Endodermal cell (in vitro differentiated cells): Measurements from ENCODE around the gene MGME1. TPM values are rescaled to one million over a fixed set of nuclear protein-coding genes. Genes with fewer than 3 reads are reported as not detected.
A peak's percentile ranks its signal among the peaks of the same experiment; 100 is the strongest.
"Not testable (repeated sequence)": the region's sequence is repeated elsewhere in the genome, so short reads cannot be mapped to it uniquely, and the experiment has no call there.

ENCODE experiments used
- DNase-seq: peaks from one replicate; pipeline ENCODE4 v3.0.0-alpha.2; 2017
- H3K27ac ChIP-seq: 2 replicates; pipeline ENCODE4 v1.5.1; 2013; ENCODE audit warnings: mild to moderate bottlenecking, low read depth, low read length, moderate library complexity
- H3K27me3 ChIP-seq: 2 replicates; pipeline ENCODE4 v1.6.1; 2013; ENCODE audit warnings: mild to moderate bottlenecking, low read length, moderate library complexity; ENCODE audit not compliant: insufficient read depth, control insufficient read depth, poor library complexity, severe bottlenecking
- H3K36me3 ChIP-seq: 2 replicates; pipeline ENCODE4 v1.7.0; 2013; ENCODE audit warnings: mild to moderate bottlenecking, low read length, moderate library complexity; ENCODE audit not compliant: control insufficient read depth, insufficient read depth
- H3K4me1 ChIP-seq: one replicate; pipeline ENCODE4 v1.7.0; 2013; ENCODE audit warnings: low read length; ENCODE audit not compliant: control insufficient read depth, insufficient read depth
- H3K4me3 ChIP-seq: 2 replicates; pipeline ENCODE4 v1.5.1; 2013; ENCODE audit warnings: mild to moderate bottlenecking, low read length, moderate library complexity
- H3K9ac ChIP-seq: 2 replicates; pipeline ENCODE4 v1.6.1; 2013; ENCODE audit warnings: mild to moderate bottlenecking, low read length, moderate library complexity; ENCODE audit not compliant: poor library complexity, severe bottlenecking; ENCODE audit errors: extremely low read depth
- H3K9me3 ChIP-seq: 2 replicates; pipeline ENCODE4 v1.6.1; 2013; ENCODE audit warnings: mild to moderate bottlenecking, low read length, moderate library complexity; ENCODE audit not compliant: control insufficient read depth
- H3K27ac Mint-ChIP-seq: 2 replicates; pipeline ENCODE4 v1.8.0; 2020; ENCODE audit warnings: mixed read lengths
- H3K27me3 Mint-ChIP-seq: 2 replicates; pipeline ENCODE4 v1.8.0; 2021; ENCODE audit warnings: mild to moderate bottlenecking, mixed read lengths; ENCODE audit not compliant: insufficient read depth
- H3K36me3 Mint-ChIP-seq: 2 replicates; pipeline ENCODE4 v1.8.0; 2020; ENCODE audit warnings: low read depth, mixed read lengths
- H3K4me1 Mint-ChIP-seq: 2 replicates; pipeline ENCODE4 v1.8.0; 2020; ENCODE audit warnings: mixed read lengths
- H3K4me3 Mint-ChIP-seq: 2 replicates; pipeline ENCODE4 v1.8.0; 2020; ENCODE audit warnings: mild to moderate bottlenecking, moderate library complexity, mixed read lengths
- H3K9me3 Mint-ChIP-seq: 2 replicates; pipeline ENCODE4 v1.8.0; 2020; ENCODE audit warnings: mild to moderate bottlenecking, mixed read lengths
- WGBS, 2 experiments: methylation state at CpG; one replicate each; pipeline versions ENCODE4 v1.1.5 to v1.1.7; 2013; ENCODE audit warnings: missing lambda C conversion rate in 2 of 2, mixed read lengths in 1 of 2; ENCODE audit not compliant: insufficient coverage in 1 of 2, insufficient read length in 1 of 2; 5-methylcytosine and 5-hydroxymethylcytosine counted together
- total RNA-seq, 2 donors: library from RNA; stranded (reverse); fragmentation: NEBNext Ultra II Directional in 1 of 2; extraction: Animal tissue kit (Norgen Biotek cat#: 25700) in 1 of 2; gene quantifications; 2 replicates in 1 of 2; 3 replicates in 1 of 2; pipeline ENCODE4 v1.2.1, GENCODE V29; 2021
- TF ChIP-seq, protein P1 (sequence below): fragments of 200-600 bp; sonication (generic); conservative IDR thresholded peaks from 2 replicates; pipeline ENCODE4 v1.5.0; 2021; ENCODE audit warnings: antibody characterized with exemption, mild to moderate bottlenecking

The MGME1 gene
- total RNA-seq, 2 donors from 2014 or later: 31.2 to 36.7 TPM

GRCh38 chr20:18020931-18021330 lies 52.1 kb downstream of the MGME1 start:
- TF ChIP-seq, protein P1, sequence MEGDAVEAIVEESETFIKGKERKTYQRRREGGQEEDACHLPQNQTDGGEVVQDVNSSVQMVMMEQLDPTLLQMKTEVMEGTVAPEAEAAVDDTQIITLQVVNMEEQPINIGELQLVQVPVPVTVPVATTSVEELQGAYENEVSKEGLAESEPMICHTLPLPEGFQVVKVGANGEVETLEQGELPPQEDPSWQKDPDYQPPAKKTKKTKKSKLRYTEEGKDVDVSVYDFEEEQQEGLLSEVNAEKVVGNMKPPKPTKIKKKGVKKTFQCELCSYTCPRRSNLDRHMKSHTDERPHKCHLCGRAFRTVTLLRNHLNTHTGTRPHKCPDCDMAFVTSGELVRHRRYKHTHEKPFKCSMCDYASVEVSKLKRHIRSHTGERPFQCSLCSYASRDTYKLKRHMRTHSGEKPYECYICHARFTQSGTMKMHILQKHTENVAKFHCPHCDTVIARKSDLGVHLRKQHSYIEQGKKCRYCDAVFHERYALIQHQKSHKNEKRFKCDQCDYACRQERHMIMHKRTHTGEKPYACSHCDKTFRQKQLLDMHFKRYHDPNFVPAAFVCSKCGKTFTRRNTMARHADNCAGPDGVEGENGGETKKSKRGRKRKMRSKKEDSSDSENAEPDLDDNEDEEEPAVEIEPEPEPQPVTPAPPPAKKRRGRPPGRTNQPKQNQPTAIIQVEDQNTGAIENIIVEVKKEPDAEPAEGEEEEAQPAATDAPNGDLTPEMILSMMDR: peak; percentile 39

DNA sequence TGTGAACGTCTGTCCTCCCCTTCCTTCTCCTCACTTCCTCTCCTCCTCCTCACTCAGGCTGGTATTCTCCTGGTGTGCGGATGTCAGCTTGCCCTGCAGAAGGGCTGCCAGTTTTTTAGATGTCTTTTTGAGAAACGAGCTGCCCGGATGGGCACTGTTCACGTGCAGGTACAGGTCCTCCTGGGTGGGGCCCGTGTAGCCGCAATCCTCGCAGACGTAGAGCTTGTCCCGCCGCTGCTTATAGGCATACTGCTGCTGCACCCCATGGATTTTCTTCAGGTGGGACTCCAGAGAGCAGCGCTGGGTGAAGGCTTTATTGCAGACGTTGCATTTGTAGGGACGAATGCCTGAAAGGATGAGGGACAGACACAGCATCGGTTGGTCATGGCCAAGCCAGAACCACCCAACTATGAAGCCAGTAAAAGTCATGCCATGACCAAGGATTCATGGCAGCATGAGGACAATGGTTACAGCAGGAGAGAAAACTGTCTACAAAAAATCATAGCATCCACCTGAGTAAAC lies 55.8 kb downstream of the MGME1 start:
- TF ChIP-seq, protein P1: no peak
- WGBS, 2 experiments: 91 to 93% methylated on average over 11 to 15 of the region's 15 CpGs
- H3K36me3 Mint-ChIP-seq: peaks cover 15% of the 10 kb centered on the region

More at GRCh38 chr20:18020931-18021330, 52.1 kb downstream of the MGME1 start:
- DNase-seq: no peak
- no peak overlapping the region for H3K9ac ChIP-seq
- no peaks in the 10 kb centered on the region for H3K4me1 Mint-ChIP-seq
- peaks cover 11% of the 10 kb centered on the region for H3K9me3 ChIP-seq
- WGBS, 2 experiments: 94 to 95% methylated on average over 5 to 7 of the region's 7 CpGs
- H3K4me3 ChIP-seq: no peak overlapping the region
- peaks cover 2% of the 10 kb centered on the region for H3K27me3 Mint-ChIP-seq
- H3K9me3 Mint-ChIP-seq: peaks cover 9% of the 10 kb centered on the region
- peaks cover 13% of the 10 kb centered on the region for H3K36me3 ChIP-seq
- no peak overlapping the region for H3K27ac ChIP-seq
- H3K36me3 Mint-ChIP-seq: peaks cover 6% of the 10 kb centered on the region
- H3K27ac Mint-ChIP-seq: no peak overlapping the region
- H3K4me1 ChIP-seq: no peaks in the 10 kb centered on the region
- H3K27me3 ChIP-seq: no peaks in the 10 kb centered on the region
- H3K4me3 Mint-ChIP-seq: no peak overlapping the region

DNA sequence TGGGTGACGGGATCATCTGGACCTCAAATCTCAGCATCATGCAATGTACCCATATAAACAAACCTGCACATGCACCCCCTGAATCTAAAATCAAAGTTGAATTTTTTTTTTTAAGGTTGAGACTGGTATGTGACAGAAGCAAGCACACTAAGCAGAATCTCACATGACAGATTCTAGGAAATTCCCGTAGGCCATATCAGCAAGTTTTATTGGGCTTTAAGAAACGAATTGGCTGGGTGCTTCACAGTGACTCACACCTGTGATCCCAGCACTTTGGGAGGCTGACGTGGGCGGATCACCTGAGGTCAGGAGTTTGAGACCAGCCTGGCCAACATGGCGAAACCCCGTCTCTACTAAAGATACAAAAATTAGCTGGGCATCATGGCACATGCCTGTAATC lies 58.2 kb downstream of the MGME1 start:
- H3K27ac ChIP-seq, H3K27me3 Mint-ChIP-seq, H3K27me3 ChIP-seq, H3K4me1 ChIP-seq, H3K9ac ChIP-seq, H3K4me3 ChIP-seq, DNase-seq, H3K9me3 ChIP-seq, H3K27ac Mint-ChIP-seq, H3K4me3 Mint-ChIP-seq, H3K9me3 Mint-ChIP-seq: not testable (repeated sequence)
- Mint-ChIP-seq H3K36me3 (peaks cover 15% of the 10 kb centered on the region), H3K4me1 (peaks cover 15% of the 10 kb centered on the region)
- WGBS, 2 experiments: 92 to 93% methylated on average over 6 to 7 of the region's 7 CpGs
- peaks cover 13% of the 10 kb centered on the region for H3K36me3 ChIP-seq

More for the DNA sequence above, 55.8 kb downstream of the MGME1 start:
- peaks cover 9% of the 10 kb centered on the region for H3K9me3 Mint-ChIP-seq
- Histone ChIP-seq H3K27ac (no peak overlapping the region), H3K27me3 (no peaks in the 10 kb centered on the region), H3K36me3 (peaks cover 13% of the 10 kb centered on the region), H3K4me3 (no peak overlapping the region), H3K9ac (no peak overlapping the region), H3K9me3 (peaks cover 11% of the 10 kb centered on the region), H3K4me1 (no peaks in the 10 kb centered on the region)
- peaks cover 2% of the 10 kb centered on the region for H3K27me3 Mint-ChIP-seq
- no peak for DNase-seq
- H3K4me3 Mint-ChIP-seq: no peak overlapping the region
- no peak overlapping the region for H3K27ac Mint-ChIP-seq
- H3K4me1 Mint-ChIP-seq: no peaks in the 10 kb centered on the region

GRCh38 chr20:18030020-18030419 lies 61.2 kb downstream of the MGME1 start:
- Histone ChIP-seq H3K9ac (no peak overlapping the region), H3K27ac (no peak overlapping the region), H3K27me3 (no peaks in the 10 kb centered on the region), H3K9me3 (no peaks in the 10 kb centered on the region), H3K36me3 (no peaks in the 10 kb centered on the region), H3K4me3 (no peak overlapping the region), H3K4me1 (peaks cover 10% of the 10 kb centered on the region)
- DNase-seq: no peak
- H3K27ac Mint-ChIP-seq: peak overlapping the region; percentile 76
- no peak overlapping the region for H3K4me3 Mint-ChIP-seq
- H3K4me1 Mint-ChIP-seq: peaks cover 36% of the 10 kb centered on the region
- TF ChIP-seq, protein P1: no peak
- WGBS, 2 experiments: 86 to 88% methylated on average over 7 to 8 of the region's 8 CpGs
- no peaks in the 10 kb centered on the region for H3K9me3 Mint-ChIP-seq
- peaks cover 15% of the 10 kb centered on the region for H3K36me3 Mint-ChIP-seq
- H3K27me3 Mint-ChIP-seq: no peaks in the 10 kb centered on the region
